ENCODE measurements around the gene STS. TPM values are rescaled to one million over a fixed set of nuclear protein-coding genes. Genes with fewer than 3 reads are reported as not detected.

Gene STS
- polyA plus RNA-seq, 3 donors: 5.1 to 6.2 (median 5.5) TPM

- no peak for DNase-seq
These were observed 12.5 kb upstream of the STS start for GRCh38 chrX:7134981-7135380.

GRCh38 chrX:7139202-7140081 is 8.1 kb upstream of the STS start:
- DNase-seq: no peak

- no peak for DNase-seq
These were observed 4.4 kb upstream of the STS start for GRCh38 chrX:7143076-7143475.

GRCh38 chrX:7143941-7144525 is 3.5 kb upstream of the STS start:
- no peak for DNase-seq

- DNase-seq: no peak
These were observed 2.1 kb upstream of the STS start for GRCh38 chrX:7145454-7145853.

- DNase-seq: no peak
These were observed 1.4 kb upstream of the STS start for GRCh38 chrX:7146020-7146702.

- DNase-seq: no peak
These were observed 654 bp upstream of the STS start for GRCh38 chrX:7146703-7147412.

GRCh38 chrX:7147978-7148854 is 704 bp downstream of the STS start, which contains the start of gene PUDP:
Gene PUDP, minus strand, starts transcription at chrX:7148153. Its CDS starts 40 bp downstream, at chrX:7148113.
- peak; percentile 88 for DNase-seq

- no peak for DNase-seq
These were observed 1.9 kb downstream of the STS start for GRCh38 chrX:7149411-7149810.

- no peak for DNase-seq
These were observed 5.7 kb downstream of the STS start for GRCh38 chrX:7153231-7153630.

GRCh38 chrX:7154041-7154597 is 6.6 kb downstream of the STS start:
- no peak for DNase-seq

- DNase-seq: no peak
These were observed 7.7 kb downstream of the STS start for GRCh38 chrX:7155163-7155562.

- DNase-seq: no peak
These were observed 9.4 kb downstream of the STS start for GRCh38 chrX:7156879-7157278.

- DNase-seq: no peak
These were observed 11.0 kb downstream of the STS start for GRCh38 chrX:7158468-7158990.

- DNase-seq: no peak
These were observed 11.8 kb downstream of the STS start for GRCh38 chrX:7159149-7159861.

- no peak for DNase-seq
These were observed 15.7 kb downstream of the STS start for GRCh38 chrX:7163146-7163677.

- no peak for DNase-seq
These were observed 16.7 kb downstream of the STS start for GRCh38 chrX:7164174-7164573.

- DNase-seq: no peak
These were observed 20.9 kb downstream of the STS start for GRCh38 chrX:7168371-7168770.

GRCh38 chrX:7169627-7170026 is 22.1 kb downstream of the STS start:
- no peak for DNase-seq

GRCh38 chrX:7170898-7171297 is 23.4 kb downstream of the STS start:
- DNase-seq: no peak

All from renal pelvis (tissue), 4 donors.